KOPT-K1 (cell line): ENCODE measurements around the gene SPTLC1.
"Not testable (repeated sequence)": the region's sequence is repeated elsewhere in the genome, so short reads cannot be mapped to it uniquely, and the experiment has no call there.

Experiments
- H3K27ac ChIP-seq: fragments of 200-600 bp; sonication (generic); 2 replicates; pipeline ENCODE4 v1.5.1; 2016; ENCODE audit warnings: antibody characterized with exemption, mild to moderate bottlenecking, low read depth, low read length; ENCODE audit not compliant: poor library complexity, severe bottlenecking
- H3K36me3 ChIP-seq: fragments of 200-600 bp; sonication (generic); 2 replicates; pipeline ENCODE4 v1.5.1; 2017; ENCODE audit warnings: antibody characterized with exemption, mild to moderate bottlenecking, low read length, moderate library complexity; ENCODE audit not compliant: insufficient read depth
- H3K9me3 ChIP-seq: fragments of 200-600 bp; sonication (generic); 2 replicates; pipeline ENCODE4 v1.5.1; 2017; ENCODE audit warnings: antibody characterized with exemption, low read length, mild to moderate bottlenecking; ENCODE audit not compliant: insufficient read depth, poor library complexity, severe bottlenecking

The SPTLC1 gene

GRCh38 chr9:92003308-92004044 is 111.7 kb downstream of the SPTLC1 start:
- Histone ChIP-seq H3K9me3 (no peaks in the 10 kb centered on the region), H3K36me3 (no peaks in the 10 kb centered on the region), H3K27ac (no peak overlapping the region)

GRCh38 chr9:92001948-92002347 is 113.3 kb downstream of the SPTLC1 start:
- not testable (repeated sequence) for H3K36me3 ChIP-seq, H3K9me3 ChIP-seq, H3K27ac ChIP-seq

GRCh38 chr9:92001244-92001643 is 114.0 kb downstream of the SPTLC1 start:
- Histone ChIP-seq H3K9me3 (no peaks in the 10 kb centered on the region), H3K36me3 (no peaks in the 10 kb centered on the region), H3K27ac (no peak overlapping the region)

- Histone ChIP-seq H3K36me3 (no peaks in the 10 kb centered on the region), H3K27ac (no peak overlapping the region), H3K9me3 (no peaks in the 10 kb centered on the region)
Observed at GRCh38 chr9:91995000-91995655, 120.1 kb downstream of the SPTLC1 start.

- Histone ChIP-seq H3K9me3 (no peaks in the 10 kb centered on the region), H3K27ac (no peak overlapping the region), H3K36me3 (no peaks in the 10 kb centered on the region)
Observed at GRCh38 chr9:91994422-91994821, 120.8 kb downstream of the SPTLC1 start.

- no peak overlapping the region for H3K27ac ChIP-seq
- no peaks in the 10 kb centered on the region for H3K36me3 ChIP-seq
- H3K9me3 ChIP-seq, result no peaks in the 10 kb centered on the region
Observed at GRCh38 chr9:91992461-91993041, 122.7 kb downstream of the SPTLC1 start.

- H3K9me3 ChIP-seq, result no peaks in the 10 kb centered on the region
- H3K27ac ChIP-seq, result no peak overlapping the region
- no peaks in the 10 kb centered on the region for H3K36me3 ChIP-seq
Observed at GRCh38 chr9:91991721-91992341, 123.4 kb downstream of the SPTLC1 start.

GRCh38 chr9:91986248-91986647 is 129.0 kb downstream of the SPTLC1 start:
- Histone ChIP-seq H3K27ac (no peak overlapping the region), H3K9me3 (peaks cover 5% of the 10 kb centered on the region), H3K36me3 (no peaks in the 10 kb centered on the region)

- Histone ChIP-seq H3K9me3 (peaks cover 9% of the 10 kb centered on the region), H3K27ac (no peak overlapping the region), H3K36me3 (no peaks in the 10 kb centered on the region)
Observed at GRCh38 chr9:91985692-91986091, 129.5 kb downstream of the SPTLC1 start.
